ENCODE data around the gene PKD1L1.

Gene PKD1L1

GRCh38 chr7:47970761-47971160, 22.5 kb upstream of the PKD1L1 start:
- no peak overlapping the region for H3K4me3 ChIP-seq (ENCODE audit: low read depth, low read length)
- no peak for TF ChIP-seq CTCF (IDR thresholded peaks at IDR 0.05; ENCODE audit: low read depth, low read length, missing control alignments)
- no peak for DNase-seq (ENCODE audit: low read depth)

GRCh38 chr7:47968847-47969774, 20.8 kb upstream of the PKD1L1 start:
- no peak overlapping the region for H3K4me3 ChIP-seq (ENCODE audit: low read depth, low read length)
- DNase-seq (ENCODE audit: low read depth) = peak; percentile 39
- TF ChIP-seq CTCF (IDR thresholded peaks at IDR 0.05; ENCODE audit: low read depth, low read length, missing control alignments) = peak; percentile 96

- no peak overlapping the region for H3K4me3 ChIP-seq (ENCODE audit: low read depth, low read length)
- TF ChIP-seq CTCF (IDR thresholded peaks at IDR 0.05; ENCODE audit: low read depth, low read length, missing control alignments) = no peak
- no peak for DNase-seq (ENCODE audit: low read depth)
Measured at GRCh38 chr7:47967708-47968107, 19.4 kb upstream of the PKD1L1 start.

- H3K4me3 ChIP-seq (ENCODE audit: low read depth, low read length) = no peak overlapping the region
- no peak for DNase-seq (ENCODE audit: low read depth)
- TF ChIP-seq CTCF (IDR thresholded peaks at IDR 0.05; ENCODE audit: low read depth, low read length, missing control alignments) = no peak
Measured at GRCh38 chr7:47967123-47967522, 18.9 kb upstream of the PKD1L1 start.

GRCh38 chr7:47965456-47965855, 17.2 kb upstream of the PKD1L1 start:
- TF ChIP-seq CTCF (IDR thresholded peaks at IDR 0.05; ENCODE audit: low read depth, low read length, missing control alignments) = no peak
- DNase-seq (ENCODE audit: low read depth) = no peak

GRCh38 chr7:47962262-47962661, 14.0 kb upstream of the PKD1L1 start:
- TF ChIP-seq CTCF (IDR thresholded peaks at IDR 0.05; ENCODE audit: low read depth, low read length, missing control alignments) = no peak
- H3K4me3 ChIP-seq (ENCODE audit: low read depth, low read length) = no peak overlapping the region
- DNase-seq (ENCODE audit: low read depth) = no peak

More at GRCh38 chr7:47965456-47965855, 17.2 kb upstream of the PKD1L1 start:
- H3K4me3 ChIP-seq (ENCODE audit: low read depth, low read length) = no peak overlapping the region

- H3K4me3 ChIP-seq (ENCODE audit: low read depth, low read length) = no peak overlapping the region
- DNase-seq (ENCODE audit: low read depth) = no peak
- no peak for TF ChIP-seq CTCF (IDR thresholded peaks at IDR 0.05; ENCODE audit: low read depth, low read length, missing control alignments)
Measured at GRCh38 chr7:47957156-47957555, 8.9 kb upstream of the PKD1L1 start.
